Esophagus squamous epithelium (tissue), 5 donors: ENCODE measurements around the gene KRTAP5-11. TPM values are rescaled to one million over a fixed set of nuclear protein-coding genes. Genes with fewer than 3 reads are reported as not detected.
"Not testable (repeated sequence)": the region's sequence is repeated elsewhere in the genome, so short reads cannot be mapped to it uniquely, and the experiment has no call there.

Experiments used
- DNase-seq: peaks from one replicate; lab custom pipeline; 2025; lab: John Stamatoyannopoulos, UW
- H3K27ac ChIP-seq, 4 donors: fragments of 200-600 bp; sonication (generic); one replicate each; pipeline ENCODE4 v1.5.1; 2016 to 2019; ENCODE audit warnings: mild to moderate bottlenecking in 1 of 4
- H3K27me3 ChIP-seq, 4 donors: fragments of 200-600 bp; sonication (generic); 1 replicate in 3 of 4; 2 replicates in 1 of 4; pipeline versions ENCODE4 v1.5.1 to v1.6.0; 2017 to 2021; ENCODE audit warnings: antibody characterized with exemption in 1 of 4
- H3K36me3 ChIP-seq, 3 donors: fragments of 200-600 bp; sonication (generic); one replicate each; pipeline ENCODE4 v1.5.1; 2016 to 2019
- H3K4me1 ChIP-seq, 3 donors: fragments of 200-600 bp; sonication (generic); one replicate each; pipeline ENCODE4 v1.5.1; 2017 to 2019
- H3K4me3 ChIP-seq, 4 donors: fragments of 200-600 bp; sonication (generic); 1 replicate in 3 of 4; 2 replicates in 1 of 4; pipeline ENCODE4 v1.5.1; 2016 to 2019; ENCODE audit warnings: mild to moderate bottlenecking in 2 of 4, moderate library complexity in 1 of 4
- H3K9me3 ChIP-seq, 3 donors: fragments of 200-600 bp; sonication (generic); one replicate each; pipeline ENCODE4 v1.5.1; 2016 to 2019
- CTCF ChIP-seq, 6 experiments: fragments of 450-650 bp in 4 of 6; fragments of 200-600 bp in 2 of 6; sonication (generic) in 2 of 6; IDR thresholded peaks; one replicate each; pipeline ENCODE4 v1.5.1; 2016 to 2019; ENCODE audit warnings: antibody characterized with exemption in 6 of 6, mild to moderate bottlenecking in 4 of 6, moderate library complexity in 4 of 6
- POLR2A ChIP-seq, 4 donors: fragments of 450-650 bp; IDR thresholded peaks; one replicate each; pipeline ENCODE4 v1.6.1; 2017; ENCODE audit warnings: antibody characterized with exemption in 4 of 4, mild to moderate bottlenecking in 4 of 4, moderate library complexity in 3 of 4
- WGBS, 2 donors: methylation state at CpG; one replicate each; pipeline ENCODE4 v1.1.5; 2018; 5-methylcytosine and 5-hydroxymethylcytosine counted together
- intact Hi-C: fragments of 100-400 bp; cut with DNase I; formaldehyde crosslinking; loops from one replicate; pipeline ENCODE4 v1.15.0; 2022
- total RNA-seq, 4 donors: library from RNA; depleted of rRNA; stranded (reverse); fragments of >200 nt; gene quantifications; one replicate each; pipeline ENCODE4 v1.1.0, GENCODE V29; 2016
- donor health status: DM: yes; HTN: yes; CAD: no.

Gene KRTAP5-11
- total RNA-seq, 4 donors from 2014 or later = not detected

GRCh38 chr11:71539017-71539416 is 43.7 kb downstream of the KRTAP5-11 start:
- 81 to 84% methylated on average over 11 of the region's 11 CpGs for WGBS, 2 donors
- Histone ChIP-seq H3K36me3 (no peaks in the 10 kb centered on the region), H3K9me3 (no peaks in the 10 kb centered on the region), H3K27me3 (no peaks in the 10 kb centered on the region), H3K27ac (no peak overlapping the region), H3K4me1 (no peaks in the 10 kb centered on the region), H3K4me3 (no peak overlapping the region)
- intact Hi-C loops = no loop called here
- no peak for DNase-seq
- TF ChIP-seq CTCF (IDR thresholded peaks at IDR 0.05) (no peak), POLR2A (IDR thresholded peaks at IDR 0.05) (no peak)

GRCh38 chr11:71538666-71538990 is 44.0 kb downstream of the KRTAP5-11 start:
- Histone ChIP-seq H3K9me3 (no peaks in the 10 kb centered on the region), H3K36me3 (no peaks in the 10 kb centered on the region), H3K27me3 (no peaks in the 10 kb centered on the region), H3K4me3 (no peak overlapping the region), H3K27ac (no peak overlapping the region), H3K4me1 (no peaks in the 10 kb centered on the region)
- TF ChIP-seq CTCF (IDR thresholded peaks at IDR 0.05) (no peak), POLR2A (IDR thresholded peaks at IDR 0.05) (no peak)
- intact Hi-C loops = no loop called here
- WGBS, 2 donors = 81 to 85% methylated on average over 3 to 4 of the region's 4 CpGs
- no peak for DNase-seq

- no CpG with 5 or more reads among the region's 4 CpGs for WGBS, 2 donors
- H3K4me3 ChIP-seq, H3K4me1 ChIP-seq, DNase-seq, H3K27me3 ChIP-seq, intact Hi-C loops, H3K9me3 ChIP-seq, H3K27ac ChIP-seq, H3K36me3 ChIP-seq: not testable (repeated sequence)
Measured at GRCh38 chr11:71537977-71538665, 44.6 kb downstream of the KRTAP5-11 start, which contains the start of gene KRTAP5-8. Gene KRTAP5-8 (plus strand): TSS chr11:71538025. CDS start chr11:71538056, 31 bp downstream.

- Histone ChIP-seq H3K27me3 (no peaks in the 10 kb centered on the region), H3K9me3 (no peaks in the 10 kb centered on the region), H3K4me1 (no peaks in the 10 kb centered on the region), H3K27ac (no peak overlapping the region), H3K4me3 (no peak overlapping the region), H3K36me3 (no peaks in the 10 kb centered on the region)
- intact Hi-C loops = no loop called here
- no peak for DNase-seq
- no peak for TF ChIP-seq POLR2A (IDR thresholded peaks at IDR 0.05)
- TF ChIP-seq CTCF (IDR thresholded peaks at IDR 0.05) = no peak
- 69 to 74% methylated on average over 9 of the region's 9 CpGs for WGBS, 2 donors
Measured at GRCh38 chr11:71537537-71537936, 45.1 kb downstream of the KRTAP5-11 start.

GRCh38 chr11:71535825-71536224 is 46.9 kb downstream of the KRTAP5-11 start:
- intact Hi-C loops = no loop called here

GRCh38 chr11:71534711-71535608 is 47.7 kb downstream of the KRTAP5-11 start:
- H3K27ac ChIP-seq, H3K36me3 ChIP-seq, H3K27me3 ChIP-seq, H3K4me3 ChIP-seq, H3K9me3 ChIP-seq, DNase-seq, intact Hi-C loops, H3K4me1 ChIP-seq: not testable (repeated sequence)
- WGBS, 2 donors = 74% methylated on average over 16 to 17 of the region's 17 CpGs

More at GRCh38 chr11:71535825-71536224, 46.9 kb downstream of the KRTAP5-11 start:
- Histone ChIP-seq H3K4me1 (no peaks in the 10 kb centered on the region), H3K4me3 (no peak overlapping the region), H3K27me3 (no peaks in the 10 kb centered on the region), H3K36me3 (no peaks in the 10 kb centered on the region), H3K9me3 (no peaks in the 10 kb centered on the region), H3K27ac (no peak overlapping the region)
- no peak for DNase-seq
- 84 to 86% methylated on average over 9 of the region's 9 CpGs for WGBS, 2 donors
- TF ChIP-seq POLR2A (IDR thresholded peaks at IDR 0.05) (no peak), CTCF (IDR thresholded peaks at IDR 0.05) (no peak)
